ENCODE data around the gene GTF3A.

GTF3A gene

GRCh38 chr13:27449936-27450828 is 25.8 kb downstream of the GTF3A start, which contains the start of gene MTIF3:
MTIF3 (minus strand) TSS chr13:27450564; CDS start chr13:27440448, 10,116 bp downstream.
- H3K4me3 ChIP-seq (ENCODE audit: low read depth, low read length), result peak within 1 kb of the TSS; percentile 87
- H2AFZ ChIP-seq (ENCODE audit: low read length, unreplicated experiment), result peak within 1 kb of the TSS; percentile 88
- no peaks in the 10 kb centered on the region for H3K36me3 ChIP-seq (ENCODE audit: insufficient read depth, low read length)
- H3K27me3 ChIP-seq (ENCODE audit: insufficient read depth, low read length), result no peaks in the 10 kb centered on the region
- H3K27ac ChIP-seq (ENCODE audit: low read depth, low read length), result peak within 1 kb of the TSS; percentile 77
- peaks cover 17% of the 10 kb centered on the region for H3K4me1 ChIP-seq (ENCODE audit: control insufficient read depth, insufficient read depth, low read length, unreplicated experiment)
- peaks cover 25% of the 10 kb centered on the region for H3K79me2 ChIP-seq (ENCODE audit: control insufficient read depth, insufficient read depth, low read length, unreplicated experiment)

GRCh38 chr13:27450921-27451471 is 26.6 kb downstream of the GTF3A start:
- peak overlapping the region; percentile 87 for H3K4me3 ChIP-seq (ENCODE audit: low read depth, low read length)
- no peaks in the 10 kb centered on the region for H3K36me3 ChIP-seq (ENCODE audit: insufficient read depth, low read length)
- H2AFZ ChIP-seq (ENCODE audit: low read length, unreplicated experiment), result peak overlapping the region; percentile 88
- H3K79me2 ChIP-seq (ENCODE audit: control insufficient read depth, insufficient read depth, low read length, unreplicated experiment), result peaks cover 22% of the 10 kb centered on the region
- H3K27ac ChIP-seq (ENCODE audit: low read depth, low read length), result peak overlapping the region; percentile 77
- H3K27me3 ChIP-seq (ENCODE audit: insufficient read depth, low read length), result no peaks in the 10 kb centered on the region
- H3K4me1 ChIP-seq (ENCODE audit: control insufficient read depth, insufficient read depth, low read length, unreplicated experiment), result peaks cover 17% of the 10 kb centered on the region

GRCh38 chr13:27455331-27455855 is 31.0 kb downstream of the GTF3A start:
- H3K27ac ChIP-seq (ENCODE audit: low read depth, low read length), result no peak overlapping the region
- H3K4me3 ChIP-seq (ENCODE audit: low read depth, low read length), result peak overlapping the region; percentile 70
- no peaks in the 10 kb centered on the region for H3K36me3 ChIP-seq (ENCODE audit: insufficient read depth, low read length)
- no peaks in the 10 kb centered on the region for H3K27me3 ChIP-seq (ENCODE audit: insufficient read depth, low read length)
- peak overlapping the region; percentile 98 for H2AFZ ChIP-seq (ENCODE audit: low read length, unreplicated experiment)
- H3K4me1 ChIP-seq (ENCODE audit: control insufficient read depth, insufficient read depth, low read length, unreplicated experiment), result peaks cover 6% of the 10 kb centered on the region
- H3K79me2 ChIP-seq (ENCODE audit: control insufficient read depth, insufficient read depth, low read length, unreplicated experiment), result no peaks in the 10 kb centered on the region

- Histone ChIP-seq H3K27ac (ENCODE audit: low read depth, low read length) (no peak overlapping the region), H3K36me3 (ENCODE audit: insufficient read depth, low read length) (no peaks in the 10 kb centered on the region), H3K79me2 (ENCODE audit: control insufficient read depth, insufficient read depth, low read length, unreplicated experiment) (no peaks in the 10 kb centered on the region), H2AFZ (ENCODE audit: low read length, unreplicated experiment) (no peak overlapping the region), H3K4me1 (ENCODE audit: control insufficient read depth, insufficient read depth, low read length, unreplicated experiment) (no peaks in the 10 kb centered on the region), H3K27me3 (ENCODE audit: insufficient read depth, low read length) (no peaks in the 10 kb centered on the region), H3K4me3 (ENCODE audit: low read depth, low read length) (no peak overlapping the region)
Observed at GRCh38 chr13:27461940-27462584, 37.6 kb downstream of the GTF3A start.

GRCh38 chr13:27463500-27463899 is 39.1 kb downstream of the GTF3A start:
- H2AFZ ChIP-seq (ENCODE audit: low read length, unreplicated experiment), result no peak overlapping the region
- no peak overlapping the region for H3K4me3 ChIP-seq (ENCODE audit: low read depth, low read length)
- no peak overlapping the region for H3K27ac ChIP-seq (ENCODE audit: low read depth, low read length)
- H3K27me3 ChIP-seq (ENCODE audit: insufficient read depth, low read length), result no peaks in the 10 kb centered on the region
- no peaks in the 10 kb centered on the region for H3K4me1 ChIP-seq (ENCODE audit: control insufficient read depth, insufficient read depth, low read length, unreplicated experiment)
- H3K79me2 ChIP-seq (ENCODE audit: control insufficient read depth, insufficient read depth, low read length, unreplicated experiment), result no peaks in the 10 kb centered on the region
- no peaks in the 10 kb centered on the region for H3K36me3 ChIP-seq (ENCODE audit: insufficient read depth, low read length)

- Histone ChIP-seq H3K36me3 (ENCODE audit: insufficient read depth, low read length) (no peaks in the 10 kb centered on the region), H3K27ac (ENCODE audit: low read depth, low read length) (no peak overlapping the region), H3K27me3 (ENCODE audit: insufficient read depth, low read length) (no peaks in the 10 kb centered on the region), H3K79me2 (ENCODE audit: control insufficient read depth, insufficient read depth, low read length, unreplicated experiment) (no peaks in the 10 kb centered on the region), H3K4me3 (ENCODE audit: low read depth, low read length) (no peak overlapping the region), H2AFZ (ENCODE audit: low read length, unreplicated experiment) (no peak overlapping the region), H3K4me1 (ENCODE audit: control insufficient read depth, insufficient read depth, low read length, unreplicated experiment) (no peaks in the 10 kb centered on the region)
Observed at GRCh38 chr13:27465611-27466010, 41.2 kb downstream of the GTF3A start.

- Histone ChIP-seq H3K4me3 (ENCODE audit: low read depth, low read length) (no peak overlapping the region), H3K36me3 (ENCODE audit: insufficient read depth, low read length) (no peaks in the 10 kb centered on the region), H2AFZ (ENCODE audit: low read length, unreplicated experiment) (no peak overlapping the region), H3K4me1 (ENCODE audit: control insufficient read depth, insufficient read depth, low read length, unreplicated experiment) (no peaks in the 10 kb centered on the region), H3K79me2 (ENCODE audit: control insufficient read depth, insufficient read depth, low read length, unreplicated experiment) (no peaks in the 10 kb centered on the region), H3K27ac (ENCODE audit: low read depth, low read length) (no peak overlapping the region), H3K27me3 (ENCODE audit: insufficient read depth, low read length) (peaks cover 3% of the 10 kb centered on the region; the same call in 1 of the 2 replicates)
Observed at GRCh38 chr13:27466513-27466912, 42.1 kb downstream of the GTF3A start.

- Histone ChIP-seq H3K4me3 (ENCODE audit: low read depth, low read length) (no peak overlapping the region), H3K4me1 (ENCODE audit: control insufficient read depth, insufficient read depth, low read length, unreplicated experiment) (no peaks in the 10 kb centered on the region), H3K27me3 (ENCODE audit: insufficient read depth, low read length) (peaks cover 5% of the 10 kb centered on the region), H3K27ac (ENCODE audit: low read depth, low read length) (no peak overlapping the region), H2AFZ (ENCODE audit: low read length, unreplicated experiment) (no peak overlapping the region), H3K79me2 (ENCODE audit: control insufficient read depth, insufficient read depth, low read length, unreplicated experiment) (no peaks in the 10 kb centered on the region), H3K36me3 (ENCODE audit: insufficient read depth, low read length) (no peaks in the 10 kb centered on the region)
Observed at GRCh38 chr13:27470075-27470820, 45.8 kb downstream of the GTF3A start.

GRCh38 chr13:27472441-27472840 is 48.0 kb downstream of the GTF3A start:
- no peak overlapping the region for H2AFZ ChIP-seq (ENCODE audit: low read length, unreplicated experiment)
- H3K27me3 ChIP-seq (ENCODE audit: insufficient read depth, low read length), result peaks cover 5% of the 10 kb centered on the region
- H3K4me1 ChIP-seq (ENCODE audit: control insufficient read depth, insufficient read depth, low read length, unreplicated experiment), result peaks cover 7% of the 10 kb centered on the region
- no peaks in the 10 kb centered on the region for H3K79me2 ChIP-seq (ENCODE audit: control insufficient read depth, insufficient read depth, low read length, unreplicated experiment)
- no peak overlapping the region for H3K27ac ChIP-seq (ENCODE audit: low read depth, low read length)
- no peaks in the 10 kb centered on the region for H3K36me3 ChIP-seq (ENCODE audit: insufficient read depth, low read length)
- no peak overlapping the region for H3K4me3 ChIP-seq (ENCODE audit: low read depth, low read length)

- no peaks in the 10 kb centered on the region for H3K36me3 ChIP-seq (ENCODE audit: insufficient read depth, low read length)
- H3K4me1 ChIP-seq (ENCODE audit: control insufficient read depth, insufficient read depth, low read length, unreplicated experiment), result peaks cover 12% of the 10 kb centered on the region
- no peaks in the 10 kb centered on the region for H3K79me2 ChIP-seq (ENCODE audit: control insufficient read depth, insufficient read depth, low read length, unreplicated experiment)
- H2AFZ ChIP-seq (ENCODE audit: low read length, unreplicated experiment), result no peak overlapping the region
- peaks cover 5% of the 10 kb centered on the region for H3K27me3 ChIP-seq (ENCODE audit: insufficient read depth, low read length)
- no peak overlapping the region for H3K4me3 ChIP-seq (ENCODE audit: low read depth, low read length)
- no peak overlapping the region for H3K27ac ChIP-seq (ENCODE audit: low read depth, low read length)
Observed at GRCh38 chr13:27472941-27473340, 48.5 kb downstream of the GTF3A start.
